Stimulated activated naive CD4-positive, alpha-beta T cell treated with Interleukin-2 at 50 U/mL for 16 hours (primary cell): ENCODE measurements around the gene FOS.

Source experiments
- DNase-seq: peaks from one replicate; lab custom pipeline; 2025; lab: John Stamatoyannopoulos, UW

FOS gene

GRCh38 chr14:75318353-75318752 lies 39.7 kb downstream of the FOS start:
- no peak for DNase-seq

GRCh38 chr14:75319021-75319420 lies 40.4 kb downstream of the FOS start:
- DNase-seq: no peak

- DNase-seq: no peak
Observed at GRCh38 chr14:75320196-75320595, 41.6 kb downstream of the FOS start.

GRCh38 chr14:75322746-75323145 lies 44.1 kb downstream of the FOS start:
- DNase-seq: no peak

- no peak for DNase-seq
Observed at GRCh38 chr14:75323571-75323970, 44.9 kb downstream of the FOS start.

GRCh38 chr14:75328558-75329155 lies 50.0 kb downstream of the FOS start:
- no peak for DNase-seq

GRCh38 chr14:75329369-75329768 lies 50.7 kb downstream of the FOS start:
- no peak for DNase-seq

- no peak for DNase-seq
Observed at GRCh38 chr14:75331471-75331870, 52.8 kb downstream of the FOS start.
